KMS-11 (cell line): ENCODE data around the gene PDE4D.

Experiments
- H2AFZ ChIP-seq: fragments of 200-600 bp; sonication (generic); 2 replicates; pipeline ENCODE4 v1.6.1; 2016; ENCODE audit warnings: antibody characterized with exemption, mixed run types, low read depth
- H3K27ac ChIP-seq: fragments of 200-600 bp; sonication (generic); 2 replicates; pipeline ENCODE4 v1.6.1; 2016; ENCODE audit warnings: mild to moderate bottlenecking, mixed run types
- H3K27me3 ChIP-seq: fragments of 200-600 bp; sonication (generic); 2 replicates; pipeline ENCODE4 v1.6.1; 2017; ENCODE audit warnings: mild to moderate bottlenecking, low read depth, mixed run types, moderate library complexity; ENCODE audit not compliant: insufficient read depth
- H3K36me3 ChIP-seq: fragments of 200-600 bp; sonication (generic); 2 replicates; pipeline ENCODE4 v1.6.1; 2017; ENCODE audit warnings: mild to moderate bottlenecking, mixed run types; ENCODE audit not compliant: insufficient read depth
- H3K4me1 ChIP-seq: fragments of 200-600 bp; sonication (generic); 2 replicates; pipeline ENCODE4 v1.6.1; 2016; ENCODE audit warnings: mild to moderate bottlenecking, low read depth, mixed run types; ENCODE audit not compliant: poor library complexity, severe bottlenecking
- H3K4me2 ChIP-seq: fragments of 200-600 bp; sonication (generic); 2 replicates; pipeline ENCODE4 v1.7.0; 2016; ENCODE audit warnings: mild to moderate bottlenecking, mixed run types
- H3K4me3 ChIP-seq: fragments of 200-600 bp; sonication (generic); IDR thresholded peaks from 2 replicates; pipeline ENCODE4 v1.6.1; 2017; ENCODE audit warnings: low read depth, low read length, mixed read lengths; ENCODE audit not compliant: insufficient read depth
- H3K79me2 ChIP-seq: fragments of 200-600 bp; sonication (generic); 2 replicates; pipeline ENCODE4 v1.6.1; 2016; ENCODE audit warnings: low read depth, mixed run types; ENCODE audit not compliant: insufficient read depth
- H3K9ac ChIP-seq: fragments of 200-600 bp; sonication (generic); 2 replicates; pipeline ENCODE4 v1.6.1; 2016; ENCODE audit warnings: mild to moderate bottlenecking, mixed run types
- H4K20me1 ChIP-seq: fragments of 200-600 bp; sonication (generic); 2 replicates; pipeline ENCODE4 v1.6.1; 2016; ENCODE audit warnings: mild to moderate bottlenecking, mixed run types; ENCODE audit not compliant: insufficient read depth
- TF ChIP-seq, protein P1 (sequence below): fragments of 200-600 bp; sonication (generic); conservative IDR thresholded peaks from 2 replicates; pipeline ENCODE4 v1.6.1; 2017; ENCODE audit warnings: low read depth, mild to moderate bottlenecking, antibody characterized with exemption, low read length, moderate library complexity, mixed read lengths

The PDE4D gene

DNA sequence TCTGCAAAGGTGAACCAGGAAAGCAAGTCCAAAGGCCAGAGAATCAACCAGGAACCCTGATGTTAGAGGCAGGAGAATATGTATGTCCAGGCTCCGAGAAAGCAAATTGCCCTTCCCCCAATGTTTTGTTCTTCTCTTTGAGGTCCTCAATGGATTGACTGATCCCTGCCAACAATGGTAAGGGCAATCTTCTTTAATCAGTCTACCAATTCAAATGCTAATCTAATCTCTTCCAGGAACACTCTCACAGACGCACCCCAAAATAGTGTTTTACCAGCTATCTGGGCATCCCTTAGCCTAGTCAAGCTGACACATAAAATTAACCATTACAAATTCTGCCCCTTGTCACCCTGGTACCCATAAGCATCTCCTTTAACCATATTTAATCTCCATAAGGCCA is 912.6 kb downstream of the PDE4D start:
- Histone ChIP-seq H3K4me3 (no peak overlapping the region), H3K79me2 (no peaks in the 10 kb centered on the region), H3K27ac (no peak overlapping the region), H3K4me2 (no peak overlapping the region), H4K20me1 (no peaks in the 10 kb centered on the region), H3K9ac (no peak overlapping the region), H3K4me1 (no peaks in the 10 kb centered on the region), H3K36me3 (peaks cover 15% of the 10 kb centered on the region; the same call in 1 of the 2 replicates), H3K27me3 (no peaks in the 10 kb centered on the region), H2AFZ (no peak overlapping the region)
- TF ChIP-seq, protein P1, sequence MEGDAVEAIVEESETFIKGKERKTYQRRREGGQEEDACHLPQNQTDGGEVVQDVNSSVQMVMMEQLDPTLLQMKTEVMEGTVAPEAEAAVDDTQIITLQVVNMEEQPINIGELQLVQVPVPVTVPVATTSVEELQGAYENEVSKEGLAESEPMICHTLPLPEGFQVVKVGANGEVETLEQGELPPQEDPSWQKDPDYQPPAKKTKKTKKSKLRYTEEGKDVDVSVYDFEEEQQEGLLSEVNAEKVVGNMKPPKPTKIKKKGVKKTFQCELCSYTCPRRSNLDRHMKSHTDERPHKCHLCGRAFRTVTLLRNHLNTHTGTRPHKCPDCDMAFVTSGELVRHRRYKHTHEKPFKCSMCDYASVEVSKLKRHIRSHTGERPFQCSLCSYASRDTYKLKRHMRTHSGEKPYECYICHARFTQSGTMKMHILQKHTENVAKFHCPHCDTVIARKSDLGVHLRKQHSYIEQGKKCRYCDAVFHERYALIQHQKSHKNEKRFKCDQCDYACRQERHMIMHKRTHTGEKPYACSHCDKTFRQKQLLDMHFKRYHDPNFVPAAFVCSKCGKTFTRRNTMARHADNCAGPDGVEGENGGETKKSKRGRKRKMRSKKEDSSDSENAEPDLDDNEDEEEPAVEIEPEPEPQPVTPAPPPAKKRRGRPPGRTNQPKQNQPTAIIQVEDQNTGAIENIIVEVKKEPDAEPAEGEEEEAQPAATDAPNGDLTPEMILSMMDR: no peak

DNA sequence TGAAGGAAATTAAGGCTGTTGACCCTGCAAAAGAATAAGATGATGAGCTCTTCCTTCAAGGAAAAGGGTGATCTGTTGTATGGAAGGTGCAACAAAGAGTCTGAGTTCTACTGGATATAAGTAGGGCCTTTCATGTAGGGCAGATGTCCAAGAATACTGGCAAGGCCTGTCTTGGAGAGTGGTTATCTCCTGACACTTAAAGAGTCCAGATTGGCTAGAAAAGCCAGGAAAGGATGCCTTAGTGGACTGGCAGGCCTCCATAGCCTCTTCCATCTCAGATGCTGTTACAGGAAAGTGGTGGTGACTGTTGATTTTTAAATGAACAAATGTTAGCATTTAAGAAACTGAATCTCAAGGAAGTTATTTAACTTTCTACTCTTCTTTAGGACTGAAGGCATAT is 914.4 kb downstream of the PDE4D start:
- Histone ChIP-seq H3K9ac (no peak overlapping the region), H4K20me1 (no peaks in the 10 kb centered on the region), H3K4me3 (no peak overlapping the region), H3K4me1 (no peaks in the 10 kb centered on the region), H3K27ac (no peak overlapping the region), H3K27me3 (no peaks in the 10 kb centered on the region), H2AFZ (no peak overlapping the region), H3K36me3 (peaks cover 28% of the 10 kb centered on the region; the same call in 1 of the 2 replicates), H3K79me2 (no peaks in the 10 kb centered on the region), H3K4me2 (no peak overlapping the region)
- TF ChIP-seq, protein P1: no peak

GRCh38 chr5:58974601-58975000 is 918.9 kb downstream of the PDE4D start:
- H3K36me3 ChIP-seq: peaks cover 28% of the 10 kb centered on the region; the same call in 1 of the 2 replicates
- H3K4me3 ChIP-seq: no peak overlapping the region
- H3K4me2 ChIP-seq: no peak overlapping the region

DNA sequence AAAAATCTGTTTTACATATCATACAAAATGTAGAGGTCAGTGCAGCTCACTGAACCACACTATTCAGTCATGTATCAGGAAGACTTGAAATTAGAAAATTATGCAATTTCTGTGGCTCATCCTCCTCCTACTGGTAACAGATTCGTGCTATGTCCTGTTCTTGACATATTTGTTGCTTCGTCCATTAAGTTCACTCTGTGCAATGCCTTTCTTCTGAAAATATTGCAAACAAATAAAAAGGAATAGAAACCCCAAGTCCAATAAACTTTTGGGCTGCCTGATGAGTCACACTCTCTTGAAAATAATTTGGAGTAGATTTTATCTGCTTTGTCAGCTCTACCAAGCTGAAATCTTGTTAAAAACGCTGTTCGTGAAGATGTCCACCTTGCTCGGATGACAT is 919.4 kb downstream of the PDE4D start:
- Histone ChIP-seq H3K4me1 (no peaks in the 10 kb centered on the region), H3K27ac (no peak overlapping the region), H3K79me2 (no peaks in the 10 kb centered on the region), H2AFZ (no peak overlapping the region), H3K27me3 (no peaks in the 10 kb centered on the region), H3K4me3 (no peak overlapping the region), H3K4me2 (no peak overlapping the region), H4K20me1 (no peaks in the 10 kb centered on the region), H3K9ac (no peak overlapping the region), H3K36me3 (peaks cover 28% of the 10 kb centered on the region; the same call in 1 of the 2 replicates)
- TF ChIP-seq, protein P1: no peak

More at GRCh38 chr5:58974601-58975000, 918.9 kb downstream of the PDE4D start:
- H4K20me1 ChIP-seq: no peaks in the 10 kb centered on the region
- H3K4me1 ChIP-seq: no peaks in the 10 kb centered on the region
- no peaks in the 10 kb centered on the region for H3K27me3 ChIP-seq
- no peaks in the 10 kb centered on the region for H3K79me2 ChIP-seq
- no peak overlapping the region for H3K27ac ChIP-seq
- H2AFZ ChIP-seq: no peak overlapping the region
- TF ChIP-seq, protein P1: no peak
- H3K9ac ChIP-seq: no peak overlapping the region

DNA sequence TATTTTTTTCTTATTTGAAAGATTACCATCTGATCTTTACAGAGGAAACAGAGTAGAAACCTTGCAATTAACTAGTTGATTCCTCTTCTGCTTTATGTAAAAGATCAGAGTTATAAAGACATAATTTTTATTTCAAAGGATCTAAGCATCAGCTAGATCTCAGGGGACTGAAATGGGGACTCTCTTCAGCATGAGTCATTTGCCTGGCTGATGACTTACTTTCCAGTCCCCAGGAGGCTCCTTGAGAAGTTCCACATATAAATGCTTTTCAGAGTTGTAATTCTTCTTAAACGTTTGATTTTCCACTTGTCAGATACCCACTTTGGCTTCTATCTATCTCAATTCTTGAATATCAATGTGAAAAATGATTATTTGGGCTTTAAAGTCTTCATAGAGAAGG is 921.2 kb downstream of the PDE4D start:
- Histone ChIP-seq H3K79me2 (no peaks in the 10 kb centered on the region), H3K27me3 (no peaks in the 10 kb centered on the region), H3K9ac (no peak overlapping the region), H4K20me1 (no peaks in the 10 kb centered on the region), H3K4me1 (no peaks in the 10 kb centered on the region), H3K36me3 (peaks cover 24% of the 10 kb centered on the region; the same call in 1 of the 2 replicates), H3K4me2 (no peak overlapping the region), H3K27ac (no peak overlapping the region), H3K4me3 (no peak overlapping the region), H2AFZ (no peak overlapping the region)
- TF ChIP-seq, protein P1: no peak
